Measurements from ENCODE around the gene ENOX1.

DNA sequence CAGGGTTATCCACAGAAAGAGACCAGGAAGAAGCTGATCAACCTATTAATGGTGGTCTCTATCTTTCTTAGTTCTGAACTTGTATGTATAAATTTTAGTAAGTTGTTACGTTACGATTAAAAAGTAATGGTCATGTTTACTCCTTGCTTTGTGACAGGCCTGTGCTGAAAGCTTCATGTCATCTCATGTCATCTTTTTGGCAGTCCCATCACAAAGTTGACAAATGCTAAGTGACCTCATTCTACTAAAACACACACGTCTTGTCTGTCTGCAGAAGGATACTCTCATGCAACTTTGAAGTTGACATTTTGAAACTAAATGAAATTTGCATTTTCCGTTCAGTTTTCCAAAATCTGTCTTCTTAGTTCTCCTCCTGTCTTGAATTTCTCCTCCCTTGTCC lies 417.5 kb downstream of the ENOX1 start:
- TF ChIP-seq, protein P1, sequence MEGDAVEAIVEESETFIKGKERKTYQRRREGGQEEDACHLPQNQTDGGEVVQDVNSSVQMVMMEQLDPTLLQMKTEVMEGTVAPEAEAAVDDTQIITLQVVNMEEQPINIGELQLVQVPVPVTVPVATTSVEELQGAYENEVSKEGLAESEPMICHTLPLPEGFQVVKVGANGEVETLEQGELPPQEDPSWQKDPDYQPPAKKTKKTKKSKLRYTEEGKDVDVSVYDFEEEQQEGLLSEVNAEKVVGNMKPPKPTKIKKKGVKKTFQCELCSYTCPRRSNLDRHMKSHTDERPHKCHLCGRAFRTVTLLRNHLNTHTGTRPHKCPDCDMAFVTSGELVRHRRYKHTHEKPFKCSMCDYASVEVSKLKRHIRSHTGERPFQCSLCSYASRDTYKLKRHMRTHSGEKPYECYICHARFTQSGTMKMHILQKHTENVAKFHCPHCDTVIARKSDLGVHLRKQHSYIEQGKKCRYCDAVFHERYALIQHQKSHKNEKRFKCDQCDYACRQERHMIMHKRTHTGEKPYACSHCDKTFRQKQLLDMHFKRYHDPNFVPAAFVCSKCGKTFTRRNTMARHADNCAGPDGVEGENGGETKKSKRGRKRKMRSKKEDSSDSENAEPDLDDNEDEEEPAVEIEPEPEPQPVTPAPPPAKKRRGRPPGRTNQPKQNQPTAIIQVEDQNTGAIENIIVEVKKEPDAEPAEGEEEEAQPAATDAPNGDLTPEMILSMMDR (IDR thresholded peaks at IDR 0.05) = no peak
- no peak for TF ChIP-seq ZFX (IDR thresholded peaks at IDR 0.05; ENCODE audit: borderline replicate concordance)
